T47D (cell line): ENCODE results near the gene COG5.

Experiments used
- DNase-seq, 2 experiments: peaks; one replicate each; pipeline versions ENCODE4 v3.0.0 to v3.0.0-alpha.2; 2011 to 2012; ENCODE audit warnings: low read depth in 1 of 2, low spot score in 1 of 2
- JUND ChIP-seq: IDR thresholded peaks from 2 replicates; pipeline ENCODE4 v1.6.1; 2012; ENCODE audit warnings: low read depth
- in situ Hi-C: cut with HindIII; loops from 2 replicates; pipeline ENCODE4 v1.10.0; 2016; ENCODE audit warnings: low sequenced_read_pairs, low pct_unique_long_range_greater_than_20kb

The COG5 gene

DNA sequence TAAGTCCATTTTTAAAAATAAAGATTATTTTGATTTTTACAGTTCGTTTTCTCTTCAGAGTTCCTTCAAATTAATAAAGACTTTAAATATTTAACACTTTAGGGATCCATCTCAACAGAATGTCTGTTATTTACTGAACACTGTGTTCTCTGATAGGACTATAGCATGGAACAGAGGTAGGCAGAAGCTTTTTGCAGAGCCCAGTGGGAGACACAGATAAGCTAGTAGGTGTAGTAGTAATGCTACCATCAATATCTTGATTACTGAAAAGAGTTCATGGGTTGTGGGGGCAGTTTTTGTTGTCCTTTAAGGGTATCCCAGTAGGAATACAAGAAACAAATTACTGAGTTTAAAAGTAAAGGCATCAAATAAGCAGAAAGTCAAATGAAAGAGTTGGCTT is 254.4 kb downstream of the COG5 start:
- no peak for TF ChIP-seq JUND
- in situ Hi-C loops = no loop called here
- no peak for DNase-seq

DNA sequence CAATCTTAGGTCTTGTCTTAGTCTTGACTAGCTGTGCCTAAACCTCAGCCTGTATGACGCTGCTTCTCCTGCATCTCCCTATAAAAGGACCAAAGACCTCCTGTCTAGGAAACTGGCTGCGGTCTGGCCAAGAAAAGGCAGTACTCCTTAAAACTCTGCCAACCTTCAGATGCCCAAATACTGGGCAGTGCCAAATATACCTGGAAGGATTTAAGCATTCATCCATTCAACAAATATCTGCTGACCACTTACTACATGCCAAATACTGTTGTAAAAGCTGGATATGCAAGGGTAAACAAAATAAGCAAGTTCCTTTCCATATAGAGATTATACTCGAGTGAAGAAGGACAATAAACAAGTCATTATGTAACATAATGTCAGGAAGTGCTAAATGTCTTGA is 259.1 kb downstream of the COG5 start:
- TF ChIP-seq JUND = no peak
- in situ Hi-C loops = no loop called here
- no peak for DNase-seq

DNA sequence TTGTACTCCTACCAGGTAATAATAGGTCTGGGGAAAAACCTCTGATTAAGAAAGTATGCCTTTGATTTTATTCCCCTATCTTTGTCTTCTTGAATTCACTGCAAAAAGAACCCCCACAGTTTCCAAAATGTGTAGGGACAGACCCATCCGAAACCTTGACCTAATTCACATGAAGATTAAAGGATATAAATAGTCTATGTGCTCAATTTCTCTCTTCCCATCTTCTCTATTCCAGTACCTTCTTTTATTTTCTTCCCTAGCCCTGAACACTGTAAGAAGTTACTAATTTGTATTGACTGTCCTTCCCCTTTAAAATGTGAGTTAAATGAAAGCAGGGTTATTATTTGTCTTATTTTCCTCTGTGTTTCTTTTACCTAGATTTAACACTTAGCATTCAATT is 259.7 kb downstream of the COG5 start:
- no peak for TF ChIP-seq JUND

DNA sequence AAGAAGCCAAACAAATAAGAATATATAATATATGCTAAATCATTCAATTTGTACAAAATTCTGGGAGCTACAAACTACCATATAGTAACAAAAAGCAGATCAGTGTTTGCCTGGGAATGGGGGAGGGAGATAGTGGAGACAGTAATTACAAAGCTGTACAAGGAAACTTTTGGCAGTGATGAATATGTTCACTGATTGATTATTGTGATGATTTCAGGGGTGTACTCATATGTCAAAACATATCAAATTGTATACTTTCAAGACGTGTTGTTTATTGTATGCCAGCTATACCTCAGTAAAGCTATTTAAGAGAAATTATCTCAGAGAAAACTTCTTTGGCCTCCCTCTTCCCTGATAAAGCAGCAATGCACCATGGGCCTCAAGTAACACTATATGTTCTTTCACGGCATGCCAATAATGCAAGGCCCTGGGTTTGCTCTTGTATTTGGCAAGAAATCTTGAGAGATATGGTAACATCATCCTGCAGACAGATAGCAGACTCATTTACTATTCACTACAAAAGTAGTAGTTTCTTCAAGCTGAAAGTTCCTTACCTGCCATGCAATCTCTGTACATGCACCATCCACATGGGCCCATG is 261.4 kb downstream of the COG5 start:
- in situ Hi-C loops = no loop called here
- no peak for DNase-seq

More for the DNA sequence above, 259.7 kb downstream of the COG5 start:
- DNase-seq = no peak
- in situ Hi-C loops = no loop called here

DNA sequence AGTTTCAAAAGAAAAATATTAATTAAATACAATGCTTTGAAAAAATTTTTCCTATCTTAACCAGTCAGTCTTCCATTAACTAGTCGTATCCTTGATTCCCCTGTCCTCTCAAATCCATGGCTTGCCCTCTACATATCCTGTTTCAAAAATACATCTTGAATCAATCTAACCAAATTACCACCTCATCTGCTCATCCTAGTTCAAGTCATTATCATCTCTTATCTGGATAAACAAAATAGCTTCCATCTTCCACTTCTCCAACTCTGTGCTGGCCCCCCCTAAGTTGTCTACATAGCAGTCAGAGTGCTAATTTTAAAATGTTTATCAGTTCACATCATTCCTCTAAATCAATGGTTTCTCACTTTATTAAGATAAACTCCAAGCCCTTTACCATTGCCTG is 269.5 kb downstream of the COG5 start:
- TF ChIP-seq JUND = no peak
- in situ Hi-C loops = no loop called here
- DNase-seq = no peak

More for the DNA sequence above, 261.4 kb downstream of the COG5 start:
- TF ChIP-seq JUND = no peak

DNA sequence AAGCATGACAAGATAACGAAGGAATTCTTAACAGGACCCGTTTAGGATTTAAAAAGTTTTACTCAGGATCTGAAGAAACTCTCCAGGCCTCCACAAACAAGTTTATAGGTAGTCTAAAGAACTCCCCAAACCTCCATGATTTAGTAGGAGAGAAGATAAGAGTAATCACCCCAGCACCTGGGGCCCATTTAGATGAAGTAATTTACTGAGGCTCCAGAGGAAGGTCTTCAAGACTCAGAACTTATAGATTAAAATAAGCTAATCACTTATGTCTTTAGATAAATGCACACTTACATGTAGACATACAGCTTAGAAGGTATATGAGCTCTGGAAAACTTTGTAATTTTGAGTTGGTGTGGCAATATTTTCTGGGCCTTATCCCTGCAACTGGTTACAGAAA is 271.1 kb downstream of the COG5 start:
- in situ Hi-C loops = no loop called here
- TF ChIP-seq JUND = no peak
- DNase-seq = no peak

DNA sequence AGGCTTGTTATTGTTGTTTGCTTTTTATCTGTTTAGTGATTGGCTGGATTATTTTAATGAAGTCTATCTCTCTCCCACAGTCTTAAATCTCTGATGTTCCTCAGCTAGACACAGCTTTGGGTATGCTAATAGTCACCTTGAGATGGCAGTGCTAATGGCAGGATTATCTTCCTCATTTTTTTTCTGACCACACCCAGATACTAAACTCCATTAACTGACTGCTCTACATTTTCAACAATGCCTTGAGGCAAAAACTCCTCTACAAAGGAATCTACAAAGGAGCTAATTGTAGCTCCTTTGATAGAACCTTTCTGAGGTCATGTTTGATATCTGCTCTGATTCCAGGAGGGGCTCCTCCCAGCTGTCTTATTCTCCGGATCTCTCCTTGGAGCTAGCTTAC is 272.3 kb downstream of the COG5 start:
- no peak for DNase-seq
- no peak for TF ChIP-seq JUND
- in situ Hi-C loops = no loop called here

DNA sequence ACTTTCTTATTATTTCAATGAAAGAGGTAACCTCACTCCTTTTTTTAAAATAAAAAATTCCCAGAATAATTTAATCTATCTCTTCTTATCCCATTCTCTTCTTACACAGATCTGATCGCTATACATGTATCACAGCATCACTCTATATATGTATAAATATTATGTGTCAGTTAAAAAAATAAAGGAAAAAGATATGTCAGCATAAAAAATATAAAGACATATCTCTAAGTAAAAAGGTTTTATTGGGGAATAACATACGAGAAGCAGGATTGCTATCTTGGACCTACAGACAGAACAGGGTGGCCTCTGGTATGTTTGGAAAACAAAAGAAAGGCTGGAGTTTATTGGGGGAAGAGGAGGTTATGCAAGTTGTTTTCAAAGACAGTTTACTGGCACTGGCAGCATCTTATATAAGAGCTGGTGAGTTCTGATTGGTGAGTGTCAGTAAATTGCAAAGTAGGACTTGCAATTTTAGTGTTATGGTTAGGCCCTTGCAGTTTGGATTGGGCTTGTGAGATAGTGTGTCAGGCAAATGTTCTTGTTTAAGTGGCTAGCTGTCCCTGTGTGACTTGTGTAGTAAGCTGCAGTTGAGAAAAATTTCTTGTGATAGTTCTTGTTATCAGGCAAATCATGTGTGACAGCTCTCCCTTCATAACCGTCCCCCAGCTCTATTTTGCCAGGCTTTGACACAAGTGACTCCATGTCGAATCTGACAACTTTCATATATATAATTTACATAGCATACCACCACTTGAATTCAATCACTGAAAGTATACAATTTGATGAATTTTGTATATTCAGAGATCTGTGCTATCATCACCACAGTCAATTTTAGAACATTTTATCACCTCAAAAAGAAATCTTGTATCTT is 276.7 kb downstream of the COG5 start:
- in situ Hi-C loops = no loop called here
- no peak for TF ChIP-seq JUND
- DNase-seq = no peak

DNA sequence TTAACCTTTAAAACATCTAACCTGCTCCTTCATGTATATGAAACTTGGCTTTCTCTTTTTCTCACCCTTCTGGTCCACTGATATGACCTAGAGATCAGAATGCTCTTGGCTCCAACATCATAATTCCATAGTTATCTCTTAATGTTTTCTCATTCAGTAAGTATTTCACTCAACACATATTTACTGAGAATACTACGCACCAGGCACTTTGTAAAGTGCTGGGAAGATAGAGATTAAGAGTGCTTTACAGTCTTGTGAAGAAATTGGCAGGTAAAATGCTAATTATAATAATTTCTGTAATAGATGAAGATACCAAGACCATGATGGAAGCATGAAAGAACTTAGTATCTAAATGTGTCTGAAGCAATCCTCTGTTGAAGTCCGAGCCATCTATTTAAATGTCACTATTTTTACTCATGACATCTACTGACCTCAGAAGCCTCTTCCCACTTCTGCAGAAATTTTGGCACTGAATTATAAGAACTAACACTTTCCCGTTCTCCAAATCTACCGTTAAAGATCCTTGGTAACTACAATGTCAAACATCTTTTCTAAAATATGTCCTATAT is 278.7 kb downstream of the COG5 start:
- DNase-seq = no peak
- no peak for TF ChIP-seq JUND
- in situ Hi-C loops = no loop called here

DNA sequence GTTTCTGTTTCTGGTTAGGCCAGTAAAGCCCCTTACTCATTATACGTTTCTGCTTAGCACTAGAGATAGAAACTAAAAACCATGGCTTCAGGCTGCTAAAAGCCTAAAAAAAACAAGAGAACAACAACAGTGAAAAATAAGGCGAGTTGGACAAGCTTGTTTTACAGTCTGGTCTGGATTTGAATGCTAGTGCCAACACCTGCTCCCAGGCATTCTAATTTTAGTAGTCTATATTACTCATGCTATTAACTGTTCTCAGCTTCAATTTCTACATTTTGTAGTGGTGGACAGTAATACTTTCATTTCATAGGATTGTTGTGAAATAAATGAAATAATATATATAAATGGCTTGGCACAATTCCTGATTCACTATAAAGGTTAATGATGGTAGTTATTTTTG is 286.4 kb downstream of the COG5 start:
- no peak for TF ChIP-seq JUND
- DNase-seq = no peak
- in situ Hi-C loops = no loop called here

DNA sequence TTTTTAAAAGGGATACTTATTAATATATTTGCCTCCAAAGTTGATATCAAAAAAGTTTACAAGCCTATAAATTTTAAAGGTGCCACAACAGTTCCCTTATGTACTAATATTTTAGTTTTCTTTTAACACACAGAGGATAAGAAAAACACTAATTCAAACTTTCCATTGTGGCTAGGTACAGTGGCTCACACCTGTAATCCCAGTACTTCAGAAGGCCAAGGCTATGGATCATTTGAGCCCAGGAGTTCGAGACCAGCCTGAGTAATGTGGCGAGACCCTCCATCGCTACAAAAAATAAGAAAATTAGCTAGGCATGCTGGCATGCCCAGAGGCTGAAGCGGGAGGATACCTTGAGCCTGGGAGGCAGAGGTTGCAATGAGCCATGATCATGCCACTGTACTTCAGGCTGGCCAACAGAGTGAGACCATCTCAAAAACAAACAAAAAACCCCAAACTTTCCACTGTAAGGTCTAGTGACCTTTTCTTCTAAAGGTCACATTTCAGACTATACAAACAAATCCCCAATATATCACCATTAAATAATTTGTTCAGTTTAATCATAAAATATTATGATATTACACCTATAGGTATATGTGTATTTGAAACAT is 287.4 kb downstream of the COG5 start:
- no peak for DNase-seq
- in situ Hi-C loops = no loop called here
- TF ChIP-seq JUND = no peak

DNA sequence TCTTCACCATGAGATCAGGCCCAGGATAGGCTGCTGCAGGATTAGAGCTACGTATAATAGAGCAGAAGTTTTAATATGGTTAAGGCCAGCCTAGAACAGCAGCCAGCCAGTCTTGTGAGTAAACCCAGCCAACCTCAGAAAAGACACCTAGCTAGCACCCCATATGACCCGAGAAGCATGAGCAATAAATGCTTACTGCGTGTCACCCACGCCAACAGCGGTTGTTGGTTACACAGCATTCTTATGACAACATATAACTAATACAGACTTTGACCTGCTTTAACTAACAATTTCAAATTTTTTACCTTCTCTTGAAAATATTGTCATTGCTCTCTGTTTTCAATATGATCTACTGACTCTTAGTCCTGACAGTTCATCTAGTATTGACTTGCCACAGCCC is 289.2 kb downstream of the COG5 start:
- in situ Hi-C loops = no loop called here
- DNase-seq = no peak
- no peak for TF ChIP-seq JUND

DNA sequence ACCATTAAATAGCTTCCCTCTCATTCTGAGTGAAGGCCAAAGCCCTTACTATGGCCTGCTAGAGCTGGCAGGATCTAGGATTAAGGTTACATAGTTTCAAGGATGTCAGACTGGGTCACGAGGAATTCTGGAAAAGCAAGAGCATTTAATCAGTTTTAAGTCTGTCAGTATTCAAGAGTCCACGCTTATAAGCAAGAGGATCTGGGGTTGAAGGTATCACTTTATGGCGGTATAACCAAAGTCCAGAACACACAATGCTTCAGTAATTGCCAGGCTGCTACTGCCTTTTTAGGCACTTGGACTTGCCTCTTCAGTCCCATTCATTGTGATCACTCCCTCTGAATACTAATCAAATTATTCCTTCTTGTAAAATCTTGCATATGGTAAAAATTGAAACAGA is 293.9 kb downstream of the COG5 start:
- in situ Hi-C loops = no loop called here
- no peak for TF ChIP-seq JUND
- DNase-seq = no peak

DNA sequence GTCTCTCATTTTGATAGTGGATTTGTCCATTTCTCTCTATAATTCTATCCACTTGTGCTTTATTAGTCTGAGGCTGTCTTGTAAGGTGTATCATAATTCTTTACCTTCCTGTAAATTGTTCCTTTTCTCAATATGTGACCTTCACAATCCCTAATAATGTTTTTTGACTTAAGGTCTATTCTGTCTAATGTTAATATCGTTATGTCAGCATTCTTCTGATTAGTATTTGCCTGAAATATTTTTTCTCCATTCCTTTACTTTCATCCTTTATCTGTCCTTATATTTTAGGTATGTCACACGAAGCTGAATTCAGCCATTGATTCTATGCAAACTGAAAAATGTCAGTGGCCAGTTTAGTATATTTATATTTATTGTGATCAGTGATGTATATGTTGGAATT is 295.1 kb downstream of the COG5 start:
- in situ Hi-C loops = no loop called here
- no peak for TF ChIP-seq JUND
- DNase-seq = no peak
